ENCODE results near the gene OLFML1. TPM values are rescaled to one million over a fixed set of nuclear protein-coding genes. Genes with fewer than 3 reads are reported as not detected.

OLFML1 gene
- polyA plus RNA-seq, 2 of the 4 experiments (the other 2 are of a cell fraction), result not detected

DNA sequence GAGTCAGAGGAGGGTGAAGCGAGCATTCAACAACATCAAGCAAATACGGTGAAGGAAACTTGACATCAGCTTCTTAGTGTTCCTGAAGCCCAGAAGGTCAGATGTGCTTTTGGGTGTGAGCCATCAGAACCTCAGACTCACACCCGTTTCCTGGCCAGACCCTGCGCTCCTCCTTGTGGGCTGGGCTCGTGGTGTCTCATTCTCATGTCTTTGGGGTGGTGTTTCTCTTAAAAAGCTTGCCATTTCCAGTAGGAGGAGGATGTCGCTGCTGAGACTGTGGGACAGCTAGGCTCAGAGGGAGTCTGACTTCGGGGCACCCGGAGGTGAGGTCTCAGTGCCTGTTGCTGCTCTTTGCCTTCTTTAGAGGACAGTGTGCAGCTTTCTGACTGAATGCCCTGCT, 52.7 kb downstream of the OLFML1 start:
- FAIRE-seq, result no peak
- ChIA-PET CTCF (interaction anchor here (0.7 to 1.6 kb wide), 5 partner anchors 8 to 119 kb away, joined by 3 to 4 read pairs (median 3); no protein-coding TSS in a partner anchor), POLR2A (no interaction called here)
- H3K27ac ChIP-seq, result no peak overlapping the region
- H3K4me1 ChIP-seq, result no peaks in the 10 kb centered on the region
- H3K4me3 ChIP-seq, result no peak overlapping the region
- WGBS (ENCODE audit: missing lambda C conversion rate), result 51% methylated on average over 8 of the region's 8 CpGs
- no peak for DNase-seq (ENCODE audit: low read depth in 1 of 2, low spot score in 1 of 2)
- TF ChIP-seq HOXB13 (CRISPR knock-in tag; IDR thresholded peaks at IDR 0.05; ENCODE audit: low read depth) (no peak), PHF8 (IDR thresholded peaks at IDR 0.05; ENCODE audit: borderline replicate concordance, low read depth) (no peak), MAZ (IDR thresholded peaks at IDR 0.05; ENCODE audit: borderline replicate concordance, low read depth, low read length) (no peak), MAX (IDR thresholded peaks at IDR 0.05) (no peak), MAFK (IDR thresholded peaks at IDR 0.05; ENCODE audit: partially characterized antibody) (no peak), CEBPB (IDR thresholded peaks at IDR 0.05) (no peak), JUNB (IDR thresholded peaks at IDR 0.05) (no peak), FOXS1 (CRISPR knock-in tag; IDR thresholded peaks at IDR 0.05) (no peak), USF2 (IDR thresholded peaks at IDR 0.05) (no peak), RFX5 (IDR thresholded peaks at IDR 0.05) (no peak), CTCF (IDR thresholded peaks at IDR 0.05) (no peak), ESRRA (IDR thresholded peaks at IDR 0.05; ENCODE audit: borderline replicate concordance, low read length) (no peak), ATOH8 (CRISPR knock-in tag; IDR thresholded peaks at IDR 0.05; ENCODE audit: low read depth) (no peak), REST (IDR thresholded peaks at IDR 0.05) (no peak), KDM5A (IDR thresholded peaks at IDR 0.05) (no peak), HOXB5 (CRISPR knock-in tag; IDR thresholded peaks at IDR 0.05) (no peak)
- TF ChIP-seq, protein P1, sequence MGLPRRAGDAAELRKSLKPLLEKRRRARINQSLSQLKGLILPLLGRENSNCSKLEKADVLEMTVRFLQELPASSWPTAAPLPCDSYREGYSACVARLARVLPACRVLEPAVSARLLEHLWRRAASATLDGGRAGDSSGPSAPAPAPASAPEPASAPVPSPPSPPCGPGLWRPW (IDR thresholded peaks at IDR 0.05), result no peak
- no peaks in the 10 kb centered on the region for H3K9me3 ChIP-seq
- ATAC-seq, result no peak
- no peak overlapping the region for H3K4me2 ChIP-seq
